ENCODE data around the gene SCN1B. TPM values are rescaled to one million over a fixed set of nuclear protein-coding genes. Genes with fewer than 3 reads are reported as not detected.
A peak's percentile ranks its signal among the peaks of the same experiment; 100 is the strongest.

Gene SCN1B
- total and polyA plus RNA-seq, 2 of the 13 experiments (the other 11 are each of a cell fraction or from before 2014, with no cell fraction given), result 2.7 to 20.1 TPM

DNA sequence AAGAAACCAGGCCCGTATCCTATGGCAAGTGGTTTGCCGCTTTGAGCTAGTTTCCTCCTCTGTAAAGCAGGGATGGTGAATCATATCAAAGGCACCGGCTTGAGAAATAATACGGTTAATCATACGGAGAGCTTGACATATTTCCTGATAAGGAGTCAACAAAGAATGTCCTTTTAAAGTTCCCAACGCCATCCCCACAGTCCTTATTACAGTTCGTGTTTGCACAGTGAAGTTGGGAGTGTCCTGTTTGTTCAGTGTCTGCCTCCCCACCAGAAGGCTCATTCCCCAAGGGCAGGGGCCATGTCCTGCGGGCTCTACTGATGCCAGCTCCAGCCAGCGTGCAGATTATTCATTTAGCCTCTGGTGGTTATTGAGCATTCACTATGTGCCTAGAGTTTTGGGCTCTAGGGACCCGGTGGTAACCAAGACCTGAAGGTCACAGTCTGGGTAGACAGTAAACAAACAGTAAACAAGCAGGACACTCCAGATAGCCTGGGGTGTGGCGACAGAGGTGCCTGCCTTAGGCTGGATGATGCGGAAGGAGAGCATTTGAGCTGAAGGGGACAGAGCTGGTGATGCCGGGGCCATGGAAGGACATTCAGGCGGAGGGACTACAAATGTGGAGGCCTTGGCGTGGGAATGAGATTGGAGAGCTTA is 23.8 kb upstream of the SCN1B start (continued):
- TF ChIP-seq, protein P1, sequence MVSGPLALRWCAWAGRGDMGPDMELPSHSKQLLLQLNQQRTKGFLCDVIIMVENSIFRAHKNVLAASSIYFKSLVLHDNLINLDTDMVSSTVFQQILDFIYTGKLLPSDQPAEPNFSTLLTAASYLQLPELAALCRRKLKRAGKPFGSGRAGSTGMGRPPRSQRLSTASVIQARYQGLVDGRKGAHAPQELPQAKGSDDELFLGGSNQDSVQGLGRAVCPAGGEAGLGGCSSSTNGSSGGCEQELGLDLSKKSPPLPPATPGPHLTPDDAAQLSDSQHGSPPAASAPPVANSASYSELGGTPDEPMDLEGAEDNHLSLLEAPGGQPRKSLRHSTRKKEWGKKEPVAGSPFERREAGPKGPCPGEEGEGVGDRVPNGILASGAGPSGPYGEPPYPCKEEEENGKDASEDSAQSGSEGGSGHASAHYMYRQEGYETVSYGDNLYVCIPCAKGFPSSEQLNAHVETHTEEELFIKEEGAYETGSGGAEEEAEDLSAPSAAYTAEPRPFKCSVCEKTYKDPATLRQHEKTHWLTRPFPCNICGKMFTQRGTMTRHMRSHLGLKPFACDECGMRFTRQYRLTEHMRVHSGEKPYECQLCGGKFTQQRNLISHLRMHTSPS (CRISPR knock-in tag; IDR thresholded peaks at IDR 0.05; ENCODE audit: low read depth), result peak; percentile 86
- no peak for TF ChIP-seq SIN3B (IDR thresholded peaks at IDR 0.05; ENCODE audit: low read length)
- no peak for TF ChIP-seq ZNF572 (CRISPR knock-in tag; IDR thresholded peaks at IDR 0.05)
- TF ChIP-seq, protein P2, sequence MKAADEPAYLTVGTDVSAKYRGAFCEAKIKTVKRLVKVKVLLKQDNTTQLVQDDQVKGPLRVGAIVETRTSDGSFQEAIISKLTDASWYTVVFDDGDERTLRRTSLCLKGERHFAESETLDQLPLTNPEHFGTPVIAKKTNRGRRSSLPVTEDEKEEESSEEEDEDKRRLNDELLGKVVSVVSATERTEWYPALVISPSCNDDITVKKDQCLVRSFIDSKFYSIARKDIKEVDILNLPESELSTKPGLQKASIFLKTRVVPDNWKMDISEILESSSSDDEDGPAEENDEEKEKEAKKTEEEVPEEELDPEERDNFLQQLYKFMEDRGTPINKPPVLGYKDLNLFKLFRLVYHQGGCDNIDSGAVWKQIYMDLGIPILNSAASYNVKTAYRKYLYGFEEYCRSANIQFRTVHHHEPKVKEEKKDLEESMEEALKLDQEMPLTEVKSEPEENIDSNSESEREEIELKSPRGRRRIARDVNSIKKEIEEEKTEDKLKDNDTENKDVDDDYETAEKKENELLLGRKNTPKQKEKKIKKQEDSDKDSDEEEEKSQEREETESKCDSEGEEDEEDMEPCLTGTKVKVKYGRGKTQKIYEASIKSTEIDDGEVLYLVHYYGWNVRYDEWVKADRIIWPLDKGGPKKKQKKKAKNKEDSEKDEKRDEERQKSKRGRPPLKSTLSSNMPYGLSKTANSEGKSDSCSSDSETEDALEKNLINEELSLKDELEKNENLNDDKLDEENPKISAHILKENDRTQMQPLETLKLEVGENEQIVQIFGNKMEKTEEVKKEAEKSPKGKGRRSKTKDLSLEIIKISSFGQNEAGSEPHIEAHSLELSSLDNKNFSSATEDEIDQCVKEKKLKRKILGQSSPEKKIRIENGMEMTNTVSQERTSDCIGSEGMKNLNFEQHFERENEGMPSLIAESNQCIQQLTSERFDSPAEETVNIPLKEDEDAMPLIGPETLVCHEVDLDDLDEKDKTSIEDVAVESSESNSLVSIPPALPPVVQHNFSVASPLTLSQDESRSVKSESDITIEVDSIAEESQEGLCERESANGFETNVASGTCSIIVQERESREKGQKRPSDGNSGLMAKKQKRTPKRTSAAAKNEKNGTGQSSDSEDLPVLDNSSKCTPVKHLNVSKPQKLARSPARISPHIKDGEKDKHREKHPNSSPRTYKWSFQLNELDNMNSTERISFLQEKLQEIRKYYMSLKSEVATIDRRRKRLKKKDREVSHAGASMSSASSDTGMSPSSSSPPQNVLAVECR (CRISPR knock-in tag; IDR thresholded peaks at IDR 0.05; ENCODE audit: borderline replicate concordance), result peak; percentile 64; the same call in 1 of the 2 replicates
- TF ChIP-seq XRCC5 (optimal IDR thresholded peaks at IDR 0.05; ENCODE audit: low read length), result peak; percentile 67
- no peak for TF ChIP-seq ZNF282 (IDR thresholded peaks at IDR 0.05; ENCODE audit: partially characterized antibody)
- TF ChIP-seq, protein P3, sequence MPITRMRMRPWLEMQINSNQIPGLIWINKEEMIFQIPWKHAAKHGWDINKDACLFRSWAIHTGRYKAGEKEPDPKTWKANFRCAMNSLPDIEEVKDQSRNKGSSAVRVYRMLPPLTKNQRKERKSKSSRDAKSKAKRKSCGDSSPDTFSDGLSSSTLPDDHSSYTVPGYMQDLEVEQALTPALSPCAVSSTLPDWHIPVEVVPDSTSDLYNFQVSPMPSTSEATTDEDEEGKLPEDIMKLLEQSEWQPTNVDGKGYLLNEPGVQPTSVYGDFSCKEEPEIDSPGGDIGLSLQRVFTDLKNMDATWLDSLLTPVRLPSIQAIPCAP (CRISPR knock-in tag; IDR thresholded peaks at IDR 0.05; ENCODE audit: low read depth), result no peak
- TF ChIP-seq SRY (CRISPR knock-in tag; IDR thresholded peaks at IDR 0.05), result no peak
- no peak for TF ChIP-seq ELF4 (CRISPR knock-in tag; IDR thresholded peaks at IDR 0.05; ENCODE audit: borderline replicate concordance)
- TF ChIP-seq, protein P4, sequence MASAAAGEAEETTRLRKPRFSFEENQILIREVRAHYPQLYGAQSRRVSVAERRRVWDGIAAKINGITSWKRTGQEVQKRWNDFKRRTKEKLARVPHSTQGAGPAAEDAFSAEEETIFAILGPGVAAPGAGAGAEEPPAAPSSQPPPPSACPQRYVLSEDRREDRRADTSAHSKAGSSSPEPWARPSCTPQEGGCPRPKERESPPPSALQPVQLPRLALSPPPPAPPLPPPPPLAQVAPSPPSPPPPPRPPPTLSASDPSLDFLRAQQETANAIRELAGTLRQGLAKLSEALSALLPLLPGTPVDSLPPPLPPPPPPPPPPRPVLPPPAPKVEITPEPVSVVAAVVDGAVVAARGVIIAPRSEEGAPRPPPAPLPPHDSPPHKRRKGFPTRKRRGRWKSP (CRISPR knock-in tag; IDR thresholded peaks at IDR 0.05), result no peak
- TF ChIP-seq, protein P5, sequence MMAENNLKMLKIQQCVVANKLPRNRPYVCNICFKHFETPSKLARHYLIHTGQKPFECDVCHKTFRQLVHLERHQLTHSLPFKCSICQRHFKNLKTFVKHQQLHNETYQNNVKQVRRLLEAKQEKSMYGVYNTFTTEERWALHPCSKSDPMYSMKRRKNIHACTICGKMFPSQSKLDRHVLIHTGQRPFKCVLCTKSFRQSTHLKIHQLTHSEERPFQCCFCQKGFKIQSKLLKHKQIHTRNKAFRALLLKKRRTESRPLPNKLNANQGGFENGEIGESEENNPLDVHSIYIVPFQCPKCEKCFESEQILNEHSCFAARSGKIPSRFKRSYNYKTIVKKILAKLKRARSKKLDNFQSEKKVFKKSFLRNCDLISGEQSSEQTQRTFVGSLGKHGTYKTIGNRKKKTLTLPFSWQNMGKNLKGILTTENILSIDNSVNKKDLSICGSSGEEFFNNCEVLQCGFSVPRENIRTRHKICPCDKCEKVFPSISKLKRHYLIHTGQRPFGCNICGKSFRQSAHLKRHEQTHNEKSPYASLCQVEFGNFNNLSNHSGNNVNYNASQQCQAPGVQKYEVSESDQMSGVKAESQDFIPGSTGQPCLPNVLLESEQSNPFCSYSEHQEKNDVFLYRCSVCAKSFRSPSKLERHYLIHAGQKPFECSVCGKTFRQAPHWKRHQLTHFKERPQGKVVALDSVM (CRISPR knock-in tag; IDR thresholded peaks at IDR 0.05), result no peak; the same call in 1 of the 2 replicates
- no peak for TF ChIP-seq ZNF337 (CRISPR knock-in tag; IDR thresholded peaks at IDR 0.05; ENCODE audit: borderline replicate concordance, low read depth)
- TF ChIP-seq AKAP8 (CRISPR knock-in tag; IDR thresholded peaks at IDR 0.05), result peak; percentile 93
- no peak for TF ChIP-seq ZNF224 (CRISPR knock-in tag; IDR thresholded peaks at IDR 0.05)
- peak; percentile 90 for TF ChIP-seq NR2F6 (IDR thresholded peaks at IDR 0.05)
- peak; percentile 90 for TF ChIP-seq NR2F6 (CRISPR knock-in tag; IDR thresholded peaks at IDR 0.05)
- TF ChIP-seq, protein P6, sequence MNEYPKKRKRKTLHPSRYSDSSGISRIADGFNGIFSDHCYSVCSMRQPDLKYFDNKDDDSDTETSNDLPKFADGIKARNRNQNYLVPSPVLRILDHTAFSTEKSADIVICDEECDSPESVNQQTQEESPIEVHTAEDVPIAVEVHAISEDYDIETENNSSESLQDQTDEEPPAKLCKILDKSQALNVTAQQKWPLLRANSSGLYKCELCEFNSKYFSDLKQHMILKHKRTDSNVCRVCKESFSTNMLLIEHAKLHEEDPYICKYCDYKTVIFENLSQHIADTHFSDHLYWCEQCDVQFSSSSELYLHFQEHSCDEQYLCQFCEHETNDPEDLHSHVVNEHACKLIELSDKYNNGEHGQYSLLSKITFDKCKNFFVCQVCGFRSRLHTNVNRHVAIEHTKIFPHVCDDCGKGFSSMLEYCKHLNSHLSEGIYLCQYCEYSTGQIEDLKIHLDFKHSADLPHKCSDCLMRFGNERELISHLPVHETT (CRISPR knock-in tag; conservative IDR thresholded peaks at IDR 0.05), result 0 out of 2 replicates have a peak, but pooled peaks have one; percentile 53
- peak; percentile 78; the same call in 1 of the 2 replicates for TF ChIP-seq ZNF136 (CRISPR knock-in tag; IDR thresholded peaks at IDR 0.05; ENCODE audit: low read depth)
